T-helper 1 cell treated with Interleukin-12 subunit alpha and Interleukin-12 subunit beta and Interleukin-4 antibody, amounts not matched to agents 30 μg/mL and 1 μg/mL, for 36 hours (primary cell): ENCODE results near the gene UFD1.
A peak's percentile ranks its signal among the peaks of the same experiment; 100 is the strongest.

Experiments used
- H3K27ac Mint-ChIP-seq: one replicate; pipeline ENCODE4 v1.8.0; 2021; ENCODE audit warnings: mild to moderate bottlenecking, mixed read lengths
- H3K27me3 Mint-ChIP-seq: one replicate; pipeline ENCODE4 v1.8.0; 2021; ENCODE audit warnings: low read depth, mixed read lengths
- H3K36me3 Mint-ChIP-seq: one replicate; pipeline ENCODE4 v1.8.0; 2021; ENCODE audit warnings: low read depth, mixed read lengths
- H3K4me1 Mint-ChIP-seq: one replicate; pipeline ENCODE4 v1.8.0; 2021; ENCODE audit warnings: low read depth, mixed read lengths
- H3K4me3 Mint-ChIP-seq: one replicate; pipeline ENCODE4 v1.8.0; 2021; ENCODE audit warnings: mild to moderate bottlenecking, moderate library complexity, mixed read lengths
- H3K9me3 Mint-ChIP-seq: one replicate; pipeline ENCODE4 v1.8.0; 2021; ENCODE audit warnings: mixed read lengths

UFD1 gene

DNA sequence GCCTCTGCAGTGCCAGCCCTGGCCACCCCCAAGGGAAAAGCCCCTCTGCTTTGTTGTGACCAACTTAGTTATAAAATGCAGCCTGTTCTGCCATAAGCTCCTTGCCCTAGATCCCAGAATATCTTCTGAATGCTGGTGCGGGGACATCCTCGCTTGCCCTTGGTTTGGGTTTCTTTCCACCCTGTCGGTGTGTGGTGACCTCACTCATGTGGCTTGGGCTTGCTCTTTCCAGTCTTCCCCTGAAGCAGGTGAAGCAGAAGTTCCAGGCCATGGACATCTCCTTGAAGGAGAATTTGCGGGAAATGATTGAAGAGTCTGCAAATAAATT lies 28.5 kb upstream of the UFD1 start:
- no peak overlapping the region for H3K27ac Mint-ChIP-seq
- H3K4me1 Mint-ChIP-seq = peaks cover 25% of the 10 kb centered on the region
- H3K4me3 Mint-ChIP-seq = no peak overlapping the region
- no peaks in the 10 kb centered on the region for H3K9me3 Mint-ChIP-seq
- H3K27me3 Mint-ChIP-seq = no peaks in the 10 kb centered on the region
- peaks cover 23% of the 10 kb centered on the region for H3K36me3 Mint-ChIP-seq

DNA sequence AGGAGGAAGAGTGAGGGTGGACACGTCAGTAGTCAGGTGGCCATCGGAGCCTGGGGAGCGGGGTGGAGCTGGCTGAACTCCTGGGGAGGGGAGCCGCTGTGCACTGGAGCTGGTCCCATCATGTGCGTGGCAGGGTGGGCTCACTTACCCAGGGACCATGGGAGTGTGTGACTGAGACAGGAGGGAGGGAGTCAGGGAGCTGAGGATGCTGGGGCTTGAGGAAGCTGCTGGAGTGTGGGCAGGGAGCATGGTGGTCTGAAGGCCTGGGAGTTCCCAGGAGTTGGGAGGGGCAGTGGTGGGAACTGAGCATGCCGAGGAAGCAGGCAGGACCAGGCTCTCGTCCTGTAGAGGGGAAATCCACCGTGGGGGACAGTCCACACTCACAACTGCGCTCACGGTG lies 27.2 kb upstream of the UFD1 start:
- Mint-ChIP-seq H3K27ac (peak overlapping the region; percentile 85), H3K4me1 (peaks cover 25% of the 10 kb centered on the region)

DNA sequence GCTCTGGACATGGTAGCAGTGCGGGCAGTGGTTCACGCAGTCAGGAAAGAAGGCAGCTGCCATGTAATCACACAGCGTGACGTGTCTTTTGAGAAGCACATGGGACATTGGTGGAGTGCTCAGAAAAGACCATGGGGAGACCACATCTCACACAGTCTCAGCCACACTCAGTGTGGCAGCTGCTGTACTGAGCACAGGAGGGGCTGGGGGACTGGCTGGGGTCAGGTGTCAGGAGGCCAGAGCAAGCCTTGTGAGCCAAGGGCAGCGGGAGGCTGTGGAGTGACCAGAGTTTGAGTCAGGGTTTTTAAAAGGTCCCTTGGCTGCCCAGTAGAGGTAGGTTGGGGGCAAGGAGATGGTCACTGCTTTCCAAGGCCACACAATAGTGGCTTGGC lies 26.7 kb upstream of the UFD1 start:
- peaks cover 25% of the 10 kb centered on the region for H3K4me1 Mint-ChIP-seq
- peaks cover 15% of the 10 kb centered on the region for H3K36me3 Mint-ChIP-seq
- H3K9me3 Mint-ChIP-seq = no peaks in the 10 kb centered on the region
- peak overlapping the region; percentile 85 for H3K27ac Mint-ChIP-seq
- peak overlapping the region; percentile 47 for H3K4me3 Mint-ChIP-seq
- H3K27me3 Mint-ChIP-seq = no peaks in the 10 kb centered on the region

More for the DNA sequence above, 27.2 kb upstream of the UFD1 start:
- Mint-ChIP-seq H3K4me3 (no peak overlapping the region), H3K27me3 (no peaks in the 10 kb centered on the region), H3K9me3 (no peaks in the 10 kb centered on the region), H3K36me3 (peaks cover 17% of the 10 kb centered on the region)

DNA sequence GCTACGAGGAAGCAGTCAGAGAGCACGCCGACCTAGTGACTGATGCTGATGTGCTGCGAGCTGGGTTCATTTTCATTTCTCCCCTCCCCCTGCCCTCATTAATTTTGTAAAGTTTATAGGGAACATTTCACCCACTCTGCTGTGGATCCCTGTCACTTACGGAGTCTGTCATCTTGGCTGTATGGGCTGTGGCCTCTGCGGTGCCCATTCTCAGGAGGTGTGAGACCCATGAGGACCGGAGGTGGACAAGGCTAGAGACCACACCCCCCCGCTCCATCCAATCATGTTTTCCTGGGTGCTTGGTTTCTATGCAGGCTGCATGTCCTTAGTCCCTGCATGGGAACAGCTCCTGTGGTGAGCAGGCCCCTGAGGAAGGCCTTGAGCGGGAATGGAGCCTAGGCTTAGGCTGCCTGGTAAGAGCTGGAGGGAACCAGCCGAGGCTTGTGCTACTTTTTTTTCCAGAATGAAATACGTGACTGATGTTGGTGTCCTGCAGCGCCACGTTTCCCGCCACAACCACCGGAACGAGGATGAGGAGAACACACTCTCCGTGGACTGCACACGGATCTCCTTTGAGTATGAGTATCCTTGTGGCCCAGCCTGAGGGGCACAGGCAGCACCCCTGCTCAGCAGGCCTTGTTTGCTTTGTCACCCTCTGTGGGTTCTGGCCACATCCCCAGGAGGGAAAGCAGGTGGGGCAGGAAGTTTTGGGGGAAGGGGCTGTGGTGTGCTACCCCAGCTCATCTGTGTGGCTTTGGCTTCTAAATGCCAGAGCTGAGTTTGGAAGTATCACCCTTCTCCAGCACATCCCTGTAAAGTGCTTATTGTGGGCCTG lies 26.1 kb upstream of the UFD1 start:
- Mint-ChIP-seq H3K27me3 (no peaks in the 10 kb centered on the region), H3K9me3 (no peaks in the 10 kb centered on the region), H3K4me1 (peaks cover 25% of the 10 kb centered on the region), H3K36me3 (peaks cover 18% of the 10 kb centered on the region), H3K27ac (peak overlapping the region; percentile 85), H3K4me3 (peak overlapping the region; percentile 47)

DNA sequence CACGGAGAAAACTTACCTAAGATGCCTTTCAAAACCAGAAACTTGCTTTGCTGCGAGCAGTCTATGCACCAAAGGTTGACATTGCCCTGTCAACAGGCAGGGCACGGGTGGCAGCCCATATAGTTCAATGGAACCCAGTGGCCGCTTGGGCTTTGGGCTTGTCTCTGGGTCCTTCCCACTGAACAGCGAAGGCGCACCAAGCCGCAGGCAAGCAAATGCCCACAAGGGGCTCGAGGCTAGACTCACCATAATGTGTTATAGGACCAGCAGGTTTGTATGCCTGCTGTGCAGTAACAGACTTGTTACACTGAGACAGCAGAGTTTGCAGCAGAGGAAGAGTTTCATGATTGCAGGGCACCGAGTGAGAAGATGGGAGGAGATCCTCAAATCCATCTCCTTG lies 24.9 kb upstream of the UFD1 start:
- H3K36me3 Mint-ChIP-seq = peaks cover 14% of the 10 kb centered on the region
- H3K4me3 Mint-ChIP-seq = no peak overlapping the region
- no peaks in the 10 kb centered on the region for H3K27me3 Mint-ChIP-seq
- peak overlapping the region; percentile 50 for H3K27ac Mint-ChIP-seq
- peaks cover 25% of the 10 kb centered on the region for H3K4me1 Mint-ChIP-seq
- no peaks in the 10 kb centered on the region for H3K9me3 Mint-ChIP-seq

DNA sequence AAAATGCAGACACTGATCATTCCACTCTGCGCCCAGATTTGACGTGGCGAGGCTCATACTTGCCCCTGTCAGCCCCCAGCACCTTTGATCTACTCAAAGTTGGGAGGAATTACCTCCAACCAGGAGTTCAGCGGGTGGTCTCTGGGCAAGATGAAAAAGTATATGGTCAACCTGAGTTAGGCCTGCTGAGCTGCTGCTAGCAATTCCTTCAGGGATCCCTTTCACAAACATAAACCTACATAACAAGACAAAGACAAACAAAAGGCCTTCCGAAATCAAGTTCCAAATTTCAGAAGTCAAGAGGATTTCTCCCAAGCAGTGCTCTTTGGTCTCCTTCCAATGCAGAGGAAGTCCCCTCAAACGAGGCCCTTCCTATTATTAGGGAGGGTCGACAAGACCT lies 24.4 kb upstream of the UFD1 start:
- Mint-ChIP-seq H3K27me3 (no peaks in the 10 kb centered on the region), H3K4me3 (no peak overlapping the region), H3K4me1 (peaks cover 25% of the 10 kb centered on the region), H3K36me3 (peaks cover 12% of the 10 kb centered on the region), H3K27ac (no peak overlapping the region), H3K9me3 (no peaks in the 10 kb centered on the region)

DNA sequence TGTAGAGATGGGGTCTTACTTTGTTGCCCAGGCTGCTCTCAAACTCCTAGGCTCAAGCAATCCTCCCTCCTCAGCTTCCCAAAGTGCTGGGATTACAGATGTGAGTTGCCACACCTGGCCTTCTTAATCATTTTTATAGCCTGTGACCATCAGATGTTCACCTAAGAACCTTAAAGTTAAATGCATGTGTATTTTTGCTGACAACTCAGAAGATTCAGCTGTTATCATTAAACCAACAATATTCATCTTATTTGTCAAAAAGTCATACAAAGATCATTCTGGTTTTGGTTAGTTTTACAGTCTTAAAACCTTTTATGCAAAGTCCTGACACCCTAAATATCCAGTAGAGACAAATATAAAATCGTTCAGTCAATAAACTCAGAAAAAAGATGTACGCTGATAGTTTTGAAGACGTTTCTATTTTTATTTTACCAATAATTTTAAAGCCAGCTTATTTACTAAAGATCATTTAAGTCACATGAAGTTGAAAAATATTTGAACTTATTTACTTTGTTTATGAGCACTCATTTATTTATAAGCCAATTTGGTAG lies 23.0 kb upstream of the UFD1 start:
- Mint-ChIP-seq H3K27me3 (no peaks in the 10 kb centered on the region), H3K36me3 (peaks cover 15% of the 10 kb centered on the region), H3K4me3 (no peak overlapping the region), H3K27ac (no peak overlapping the region), H3K9me3 (no peaks in the 10 kb centered on the region), H3K4me1 (peaks cover 25% of the 10 kb centered on the region)

DNA sequence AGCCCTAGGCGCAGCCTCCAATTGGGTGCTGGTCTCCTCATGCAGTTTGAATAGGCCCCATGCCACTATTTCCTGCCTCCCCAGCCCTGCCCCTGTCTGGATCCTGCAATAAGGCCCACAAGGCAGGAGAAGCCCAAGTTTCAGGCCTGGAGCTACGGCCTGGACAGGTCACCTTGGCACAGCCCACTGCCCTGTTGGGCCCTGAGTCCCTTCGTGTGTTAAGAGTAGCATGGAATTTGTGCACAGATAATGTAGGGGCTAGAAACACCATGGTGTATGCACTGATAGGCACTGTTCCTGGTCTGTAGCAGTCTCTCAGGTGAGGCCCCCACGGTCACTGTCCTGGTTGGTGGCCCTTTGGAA lies 20.9 kb upstream of the UFD1 start:
- Mint-ChIP-seq H3K27ac (no peak overlapping the region), H3K36me3 (peaks cover 12% of the 10 kb centered on the region), H3K9me3 (no peaks in the 10 kb centered on the region), H3K4me1 (peaks cover 16% of the 10 kb centered on the region), H3K4me3 (no peak overlapping the region), H3K27me3 (no peaks in the 10 kb centered on the region)

DNA sequence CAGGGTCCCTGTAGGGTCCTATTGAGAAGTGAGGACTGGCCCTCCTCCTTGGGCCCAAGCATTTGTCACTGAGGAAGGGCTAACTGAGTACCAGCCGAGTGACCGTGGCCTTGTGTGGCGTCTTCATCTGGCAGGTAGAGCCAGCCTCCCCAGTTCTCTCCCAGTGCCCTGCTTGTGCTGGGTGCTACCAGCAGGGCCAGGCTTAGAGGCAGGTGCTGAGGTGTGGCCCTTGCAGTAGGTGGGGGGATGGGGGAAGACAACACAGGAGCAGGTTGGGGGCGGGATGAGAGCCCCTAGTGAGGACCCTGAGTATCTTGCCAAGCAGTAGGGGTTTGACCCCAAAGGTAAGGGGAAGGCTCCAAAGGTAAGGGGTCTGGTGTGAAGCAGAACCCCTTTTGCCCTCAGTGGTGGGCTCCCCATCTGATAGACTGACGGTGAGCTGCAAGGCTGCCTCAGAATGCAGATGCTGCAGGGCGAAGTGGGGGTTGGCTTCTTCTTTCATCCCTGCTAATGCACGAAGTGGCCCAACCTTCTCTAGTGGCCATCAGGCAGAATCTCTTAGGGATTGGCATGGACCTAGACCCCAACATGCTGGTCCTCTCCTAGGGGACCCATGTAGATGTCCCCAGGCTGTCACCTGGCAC lies 20.4 kb upstream of the UFD1 start:
- no peak overlapping the region for H3K27ac Mint-ChIP-seq
- H3K27me3 Mint-ChIP-seq = no peaks in the 10 kb centered on the region
- peaks cover 12% of the 10 kb centered on the region for H3K36me3 Mint-ChIP-seq
- peaks cover 12% of the 10 kb centered on the region for H3K4me1 Mint-ChIP-seq
- no peaks in the 10 kb centered on the region for H3K9me3 Mint-ChIP-seq
- H3K4me3 Mint-ChIP-seq = no peak overlapping the region

DNA sequence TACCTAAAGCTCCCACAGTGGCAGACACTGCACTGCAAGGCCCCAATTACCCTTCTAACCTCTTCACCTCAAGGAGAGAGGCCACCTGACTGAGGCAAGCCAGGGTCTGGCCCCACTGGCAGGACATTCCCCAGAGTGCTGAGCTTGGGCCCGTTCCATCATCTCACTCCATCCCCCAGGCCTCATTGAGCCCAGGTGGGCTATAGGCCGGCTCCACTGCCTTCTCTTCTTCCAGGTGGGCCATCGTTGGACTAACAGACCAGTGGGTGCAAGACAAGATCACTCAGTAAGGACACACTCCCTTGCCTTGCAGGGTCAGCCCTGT lies 19.8 kb upstream of the UFD1 start:
- Mint-ChIP-seq H3K9me3 (no peaks in the 10 kb centered on the region), H3K27ac (no peak overlapping the region), H3K36me3 (peaks cover 12% of the 10 kb centered on the region), H3K27me3 (no peaks in the 10 kb centered on the region), H3K4me3 (no peak overlapping the region), H3K4me1 (peaks cover 8% of the 10 kb centered on the region)

DNA sequence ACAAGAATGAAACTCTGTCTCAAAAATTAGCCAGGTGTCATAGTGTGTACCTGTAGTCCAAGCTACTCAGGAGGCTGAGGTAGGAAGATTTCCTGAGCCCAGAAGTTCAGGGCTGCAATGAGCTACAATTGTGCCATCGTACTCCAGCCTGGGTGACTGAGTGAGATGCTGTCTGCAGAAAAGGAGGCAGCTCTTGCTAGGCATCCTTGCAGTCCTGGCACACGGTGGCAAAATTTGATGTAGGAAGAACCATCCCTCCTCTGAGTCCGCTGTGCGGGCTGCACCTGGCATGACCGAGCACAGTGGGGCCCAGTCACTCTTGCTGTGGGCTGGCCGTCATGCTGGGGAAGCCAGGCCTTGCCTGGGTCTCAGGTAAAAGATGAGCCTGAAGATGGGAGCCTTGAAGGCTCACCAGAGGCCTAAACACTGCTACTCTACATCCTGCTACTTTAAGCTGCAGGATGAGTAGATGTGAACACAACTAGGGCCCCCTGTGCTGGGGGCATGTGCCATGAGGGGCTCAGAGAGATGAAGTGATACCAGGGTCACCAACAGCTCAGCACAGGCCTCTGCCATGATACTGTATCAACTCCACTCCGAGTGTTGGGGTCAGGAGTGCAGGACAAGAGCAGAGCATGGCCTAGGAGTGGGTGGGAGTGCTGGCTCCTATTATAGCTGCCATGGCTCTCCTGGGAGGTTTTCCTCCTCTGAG lies 19.3 kb upstream of the UFD1 start:
- Mint-ChIP-seq H3K9me3 (no peaks in the 10 kb centered on the region), H3K27ac (no peak overlapping the region), H3K27me3 (no peaks in the 10 kb centered on the region), H3K36me3 (peaks cover 14% of the 10 kb centered on the region), H3K4me1 (peaks cover 7% of the 10 kb centered on the region), H3K4me3 (no peak overlapping the region)

DNA sequence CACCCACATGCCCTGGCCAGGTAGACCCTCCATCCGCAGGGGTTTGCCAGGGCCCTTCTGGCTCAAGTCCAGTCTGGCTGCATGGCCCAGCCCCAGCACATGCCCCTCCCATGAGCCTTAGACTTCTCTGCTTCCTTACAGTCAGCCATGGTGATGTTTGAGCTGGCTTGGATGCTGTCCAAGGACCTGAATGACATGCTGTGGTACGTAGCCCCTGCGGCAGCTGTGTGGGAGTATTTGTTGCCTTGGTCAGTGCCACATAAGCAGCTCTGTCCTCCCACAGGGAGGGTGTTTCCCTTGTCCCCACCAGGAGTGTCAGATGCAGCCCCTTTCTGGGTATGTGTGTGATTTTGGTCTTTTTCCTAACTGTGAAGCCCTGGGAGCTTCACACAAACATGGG lies 18.3 kb upstream of the UFD1 start:
- Mint-ChIP-seq H3K9me3 (no peaks in the 10 kb centered on the region), H3K4me1 (peaks cover 9% of the 10 kb centered on the region), H3K27ac (no peak overlapping the region), H3K4me3 (no peak overlapping the region), H3K36me3 (peaks cover 17% of the 10 kb centered on the region), H3K27me3 (no peaks in the 10 kb centered on the region)

DNA sequence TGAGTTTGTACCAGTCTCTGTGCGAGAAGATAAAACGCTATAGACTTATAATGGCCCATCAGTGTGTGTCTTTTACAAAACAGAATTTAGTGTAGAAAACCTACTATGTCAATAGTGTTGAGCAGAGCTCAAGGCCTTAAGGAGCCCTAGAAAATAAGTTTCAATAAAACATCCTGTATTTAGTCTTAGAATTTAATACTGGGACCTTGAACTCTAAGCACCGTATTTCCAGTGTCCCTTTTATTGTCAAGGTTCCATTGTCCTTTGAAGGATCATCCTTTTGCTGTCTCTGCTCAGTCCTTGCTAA lies 17.3 kb upstream of the UFD1 start:
- H3K27me3 Mint-ChIP-seq = no peaks in the 10 kb centered on the region
- H3K36me3 Mint-ChIP-seq = peaks cover 19% of the 10 kb centered on the region
- no peak overlapping the region for H3K4me3 Mint-ChIP-seq
- H3K27ac Mint-ChIP-seq = no peak overlapping the region
- H3K9me3 Mint-ChIP-seq = no peaks in the 10 kb centered on the region
- peaks cover 11% of the 10 kb centered on the region for H3K4me1 Mint-ChIP-seq

DNA sequence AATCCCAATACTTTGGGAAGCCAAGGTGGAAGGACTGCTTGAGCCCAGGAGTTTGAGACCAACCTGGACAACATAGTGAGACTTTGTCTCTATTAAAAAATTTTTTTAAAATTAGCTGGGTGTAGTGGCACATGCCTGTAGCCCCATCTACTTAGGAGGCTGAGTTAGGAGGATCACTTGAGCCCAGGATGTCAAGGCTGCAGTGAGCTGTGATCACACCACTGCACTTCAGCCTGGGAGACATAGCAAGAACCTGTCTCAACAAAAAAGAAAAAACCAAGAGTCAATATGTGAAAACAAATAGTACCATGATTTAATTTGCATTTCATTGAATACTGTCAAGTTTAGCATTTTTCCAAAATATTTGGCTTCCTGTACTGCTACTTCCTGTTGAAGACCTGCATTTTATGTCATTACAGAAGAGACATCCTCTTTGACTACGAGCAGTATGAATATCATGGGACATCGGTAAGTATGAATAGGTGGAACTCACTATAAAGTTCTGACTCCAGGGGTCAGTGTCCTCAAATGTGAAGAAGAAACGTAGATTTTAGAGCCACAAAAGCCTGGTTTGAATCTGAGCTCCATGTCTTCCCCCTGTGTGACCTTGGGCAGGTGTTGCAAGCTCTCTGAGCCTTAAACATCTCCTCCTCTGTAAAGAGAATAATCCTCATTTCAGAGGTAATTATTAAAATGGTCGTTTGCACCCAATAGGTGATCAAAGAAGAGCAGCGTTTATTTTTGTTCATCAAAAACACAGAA lies 16.8 kb upstream of the UFD1 start:
- Mint-ChIP-seq H3K9me3 (no peaks in the 10 kb centered on the region), H3K4me3 (no peak overlapping the region), H3K27ac (peak overlapping the region; percentile 55), H3K4me1 (peaks cover 11% of the 10 kb centered on the region), H3K27me3 (no peaks in the 10 kb centered on the region), H3K36me3 (peaks cover 18% of the 10 kb centered on the region)
